Neural progenitor cell (in vitro differentiated cells): Measurements from ENCODE around the gene C22orf39. TPM values are rescaled to one million over a fixed set of nuclear protein-coding genes. Genes with fewer than 3 reads are reported as not detected.
"Not testable (repeated sequence)": the region's sequence is repeated elsewhere in the genome, so short reads cannot be mapped to it uniquely, and the experiment has no call there.

Experiments used
- DNase-seq: peaks from one replicate; pipeline ENCODE4 v3.0.0-alpha.2; 2016; ENCODE audit warnings: low spot score
- H2AFZ ChIP-seq: fragments of 200-600 bp; sonication (generic); replicated peaks from 2 replicates; pipeline ENCODE4 v1.6.1; 2016; ENCODE audit warnings: antibody characterized with exemption
- H3F3A ChIP-seq: fragments of 200-600 bp; sonication (generic); 2 replicates; pipeline ENCODE4 v1.6.1; 2016; ENCODE audit warnings: antibody characterized with exemption, low read depth
- H3K27ac ChIP-seq: fragments of 200-600 bp; sonication (generic); 2 replicates; pipeline ENCODE4 v1.5.1; 2016; ENCODE audit warnings: mild to moderate bottlenecking
- H3K27me3 ChIP-seq: fragments of 200-600 bp; sonication (generic); 2 replicates; pipeline ENCODE4 v1.6.1; 2016; ENCODE audit warnings: mild to moderate bottlenecking, moderate library complexity
- H3K36me3 ChIP-seq: fragments of 200-600 bp; sonication (generic); 2 replicates; pipeline ENCODE4 v1.5.1; 2016
- H3K4me1 ChIP-seq: fragments of 200-600 bp; sonication (generic); 2 replicates; pipeline ENCODE4 v1.6.1; 2016; ENCODE audit warnings: mixed run types
- H3K4me2 ChIP-seq: fragments of 200-600 bp; sonication (generic); 2 replicates; pipeline ENCODE4 v1.6.1; 2016
- H3K4me3 ChIP-seq: fragments of 200-600 bp; sonication (generic); 2 replicates; pipeline ENCODE4 v1.5.1; 2016
- H3K79me2 ChIP-seq: fragments of 200-600 bp; sonication (generic); 2 replicates; pipeline ENCODE4 v1.6.1; 2016; ENCODE audit warnings: low read depth
- H3K9ac ChIP-seq: fragments of 200-600 bp; sonication (generic); 2 replicates; pipeline ENCODE4 v1.6.1; 2016
- H3K9me3 ChIP-seq: fragments of 200-600 bp; sonication (generic); 2 replicates; pipeline ENCODE4 v1.5.1; 2016; ENCODE audit warnings: low read depth
- H4K20me1 ChIP-seq: fragments of 200-600 bp; sonication (generic); 2 replicates; pipeline ENCODE4 v1.6.1; 2016; ENCODE audit warnings: low read depth
- H3K27ac Mint-ChIP-seq: 3 replicates; pipeline ENCODE4 v1.8.0; 2021; ENCODE audit warnings: mixed read lengths
- H3K27me3 Mint-ChIP-seq: 2 replicates; pipeline ENCODE4 v1.8.0; 2022; ENCODE audit warnings: low read depth, mild to moderate bottlenecking, inconsistent platforms, moderate library complexity, mixed read lengths; ENCODE audit not compliant: insufficient read depth
- H3K36me3 Mint-ChIP-seq: 3 replicates; pipeline ENCODE4 v1.8.0; 2021; ENCODE audit warnings: mixed read lengths
- H3K4me1 Mint-ChIP-seq: 3 replicates; pipeline ENCODE4 v1.8.0; 2021; ENCODE audit warnings: mixed read lengths
- H3K4me3 Mint-ChIP-seq: 3 replicates; pipeline ENCODE4 v1.8.0; 2021; ENCODE audit warnings: mild to moderate bottlenecking, moderate library complexity, mixed read lengths
- H3K9me3 Mint-ChIP-seq: 3 replicates; pipeline ENCODE4 v1.8.0; 2020; ENCODE audit warnings: mixed read lengths
- EZH2 ChIP-seq: fragments of 200-600 bp; sonication (generic); IDR thresholded peaks from 2 replicates; pipeline ENCODE4 v1.6.1; 2017; ENCODE audit warnings: antibody characterized with exemption, mild to moderate bottlenecking, moderate library complexity
- EZH2phosphoT487 ChIP-seq: fragments of 200-600 bp; sonication (generic); IDR thresholded peaks from 2 replicates; pipeline ENCODE4 v1.6.1; 2017; ENCODE audit warnings: antibody characterized with exemption
- total RNA-seq: library from RNA; depleted of rRNA; stranded (reverse); fragments of >200 nt; gene quantifications from 2 replicates; pipeline ENCODE4 v1.2.3, GENCODE V29; 2015; ENCODE audit warnings: low replicate concordance
- TF ChIP-seq, protein P1 (sequence below): fragments of 200-600 bp; sonication (generic); IDR thresholded peaks from 2 replicates; pipeline ENCODE4 v1.5.1; 2017; ENCODE audit warnings: antibody characterized with exemption, mild to moderate bottlenecking

The C22orf39 gene
- total RNA-seq, 1 donor from 2014 or later = 49.5 TPM

GRCh38 chr22:19438298-19438697 lies 9.2 kb downstream of the C22orf39 start:
- no peak overlapping the region for H3K27ac Mint-ChIP-seq
- Histone ChIP-seq H3F3A (peaks cover 7% of the 10 kb centered on the region), H2AFZ (no peak overlapping the region), H3K9me3 (no peaks in the 10 kb centered on the region), H3K27ac (no peak overlapping the region), H3K4me2 (no peak overlapping the region), H3K9ac (no peak overlapping the region), H3K27me3 (no peaks in the 10 kb centered on the region), H3K79me2 (peaks cover 42% of the 10 kb centered on the region), H3K36me3 (no peaks in the 10 kb centered on the region), H3K4me3 (no peak overlapping the region), H4K20me1 (peaks cover 36% of the 10 kb centered on the region), H3K4me1 (peaks cover 2% of the 10 kb centered on the region)
- peaks cover 23% of the 10 kb centered on the region for H3K36me3 Mint-ChIP-seq
- no peak for DNase-seq
- H3K4me3 Mint-ChIP-seq = no peak overlapping the region
- H3K9me3 Mint-ChIP-seq = no peaks in the 10 kb centered on the region
- peaks cover 4% of the 10 kb centered on the region for H3K4me1 Mint-ChIP-seq
- TF ChIP-seq EZH2phosphoT487 (no peak), EZH2 (no peak)
- TF ChIP-seq, protein P1, sequence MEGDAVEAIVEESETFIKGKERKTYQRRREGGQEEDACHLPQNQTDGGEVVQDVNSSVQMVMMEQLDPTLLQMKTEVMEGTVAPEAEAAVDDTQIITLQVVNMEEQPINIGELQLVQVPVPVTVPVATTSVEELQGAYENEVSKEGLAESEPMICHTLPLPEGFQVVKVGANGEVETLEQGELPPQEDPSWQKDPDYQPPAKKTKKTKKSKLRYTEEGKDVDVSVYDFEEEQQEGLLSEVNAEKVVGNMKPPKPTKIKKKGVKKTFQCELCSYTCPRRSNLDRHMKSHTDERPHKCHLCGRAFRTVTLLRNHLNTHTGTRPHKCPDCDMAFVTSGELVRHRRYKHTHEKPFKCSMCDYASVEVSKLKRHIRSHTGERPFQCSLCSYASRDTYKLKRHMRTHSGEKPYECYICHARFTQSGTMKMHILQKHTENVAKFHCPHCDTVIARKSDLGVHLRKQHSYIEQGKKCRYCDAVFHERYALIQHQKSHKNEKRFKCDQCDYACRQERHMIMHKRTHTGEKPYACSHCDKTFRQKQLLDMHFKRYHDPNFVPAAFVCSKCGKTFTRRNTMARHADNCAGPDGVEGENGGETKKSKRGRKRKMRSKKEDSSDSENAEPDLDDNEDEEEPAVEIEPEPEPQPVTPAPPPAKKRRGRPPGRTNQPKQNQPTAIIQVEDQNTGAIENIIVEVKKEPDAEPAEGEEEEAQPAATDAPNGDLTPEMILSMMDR = no peak
- peaks cover 5% of the 10 kb centered on the region for H3K27me3 Mint-ChIP-seq

GRCh38 chr22:19436444-19437161 lies 10.9 kb downstream of the C22orf39 start:
- not testable (repeated sequence) for H3K27me3 ChIP-seq, H2AFZ ChIP-seq, H3K9me3 ChIP-seq, H3K27me3 Mint-ChIP-seq, H3K4me3 ChIP-seq, H3K36me3 ChIP-seq, H3K27ac Mint-ChIP-seq, H3K4me3 Mint-ChIP-seq, H3K9ac ChIP-seq, H3K4me2 ChIP-seq, H3K9me3 Mint-ChIP-seq, H3K27ac ChIP-seq, H3K4me1 ChIP-seq, DNase-seq
- Histone ChIP-seq H3K79me2 (peaks cover 31% of the 10 kb centered on the region), H3F3A (peaks cover 22% of the 10 kb centered on the region), H4K20me1 (peaks cover 19% of the 10 kb centered on the region)
- H3K36me3 Mint-ChIP-seq = peaks cover 20% of the 10 kb centered on the region
- peaks cover 12% of the 10 kb centered on the region for H3K4me1 Mint-ChIP-seq

DNA sequence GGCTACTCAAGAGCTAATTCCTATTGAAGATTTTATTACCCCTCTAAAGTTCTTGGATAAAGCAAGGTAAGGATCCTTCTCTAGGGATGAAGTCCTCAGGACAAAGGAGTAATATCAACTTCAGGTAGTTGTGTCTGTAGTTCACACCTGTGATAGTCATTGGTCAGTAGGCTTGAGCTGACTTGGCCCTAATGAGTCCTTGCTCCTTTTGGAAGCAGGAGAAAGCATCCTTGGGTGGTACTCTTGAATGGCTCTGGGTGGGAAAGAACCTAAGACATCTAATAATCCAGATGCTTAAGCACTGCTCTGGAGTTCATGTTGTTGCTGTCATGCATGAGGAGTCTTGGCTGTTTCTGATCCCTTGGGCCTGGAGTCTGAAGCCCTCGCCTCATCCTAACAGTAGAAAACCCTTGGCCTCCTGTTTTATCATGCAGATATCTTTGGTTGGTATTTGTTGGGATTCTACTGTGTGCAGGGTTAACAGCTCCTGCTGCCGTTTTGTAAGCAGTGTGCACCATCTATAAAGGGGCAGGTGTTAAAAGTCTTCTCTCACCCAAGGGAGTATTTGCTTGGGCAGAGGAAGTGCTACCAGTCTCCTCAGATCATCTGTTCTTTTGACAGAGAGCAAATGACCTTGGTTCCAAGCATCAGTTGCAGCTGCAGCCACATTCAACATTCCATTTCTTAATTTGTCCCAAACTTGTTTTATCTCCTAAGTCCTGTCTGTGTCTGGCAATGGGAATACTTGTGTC lies 12.5 kb downstream of the C22orf39 start:
- H3K27me3 ChIP-seq = no peaks in the 10 kb centered on the region
- Mint-ChIP-seq H3K4me3 (no peak overlapping the region), H3K27ac (no peak overlapping the region), H3K9me3 (no peaks in the 10 kb centered on the region), H3K27me3 (peaks cover 3% of the 10 kb centered on the region), H3K4me1 (peaks cover 19% of the 10 kb centered on the region), H3K36me3 (peaks cover 15% of the 10 kb centered on the region)
- H3K36me3 ChIP-seq = no peaks in the 10 kb centered on the region
- H3K27ac ChIP-seq = no peak overlapping the region
- DNase-seq = no peak
- H3K4me3 ChIP-seq = no peak overlapping the region
- H3K79me2 ChIP-seq = peaks cover 32% of the 10 kb centered on the region
- no peak for TF ChIP-seq EZH2phosphoT487
- TF ChIP-seq, protein P1 = no peak
- no peak for TF ChIP-seq EZH2
- H2AFZ ChIP-seq = no peak overlapping the region
- no peak overlapping the region for H3K4me2 ChIP-seq
- peaks cover 29% of the 10 kb centered on the region for H3F3A ChIP-seq
- H4K20me1 ChIP-seq = peaks cover 20% of the 10 kb centered on the region
- H3K9ac ChIP-seq = no peak overlapping the region
- H3K9me3 ChIP-seq = no peaks in the 10 kb centered on the region
- H3K4me1 ChIP-seq = peaks cover 15% of the 10 kb centered on the region

GRCh38 chr22:19434401-19434800 lies 13.1 kb downstream of the C22orf39 start:
- H3K4me1 Mint-ChIP-seq = peaks cover 25% of the 10 kb centered on the region
- H2AFZ ChIP-seq = no peak overlapping the region
- TF ChIP-seq EZH2 (no peak), EZH2phosphoT487 (no peak)
- TF ChIP-seq, protein P1 = no peak
- peaks cover 18% of the 10 kb centered on the region for H3K4me1 ChIP-seq
- H3K9me3 Mint-ChIP-seq = no peaks in the 10 kb centered on the region
- H3K4me3 Mint-ChIP-seq = no peak overlapping the region
- H3K27me3 Mint-ChIP-seq = peaks cover 3% of the 10 kb centered on the region
- peaks cover 35% of the 10 kb centered on the region for H3K79me2 ChIP-seq
- H3K9me3 ChIP-seq = no peaks in the 10 kb centered on the region
- H4K20me1 ChIP-seq = peaks cover 26% of the 10 kb centered on the region
- H3K27ac ChIP-seq = no peak overlapping the region
- H3K4me2 ChIP-seq = no peak overlapping the region
- H3K27ac Mint-ChIP-seq = no peak overlapping the region
- no peak for DNase-seq
- peaks cover 15% of the 10 kb centered on the region for H3K36me3 Mint-ChIP-seq
- no peak overlapping the region for H3K4me3 ChIP-seq
- peaks cover 29% of the 10 kb centered on the region for H3F3A ChIP-seq
- no peaks in the 10 kb centered on the region for H3K27me3 ChIP-seq
- no peaks in the 10 kb centered on the region for H3K36me3 ChIP-seq
- H3K9ac ChIP-seq = no peak overlapping the region
